Measurements from ENCODE around the gene CACNA1E.

Gene CACNA1E

GRCh38 chr1:181497870-181498269, 14.6 kb downstream of the CACNA1E start:
- Histone ChIP-seq H4K20me1 (ENCODE audit: insufficient read depth, low read length, poor library complexity, severe bottlenecking) (no peaks in the 10 kb centered on the region), H3F3A (ENCODE audit: low read depth) (no peaks in the 10 kb centered on the region), H3K9me3 (ENCODE audit: insufficient read depth, low read depth, low read length) (no peaks in the 10 kb centered on the region), H3K36me3 (ENCODE audit: insufficient read depth, low read length) (no peaks in the 10 kb centered on the region), H3K4me1 (ENCODE audit: insufficient read depth, low read length, poor library complexity, severe bottlenecking) (no peaks in the 10 kb centered on the region), H2AFZ (ENCODE audit: low read length) (no peak overlapping the region), H3K4me3 (ENCODE audit: low read length, poor library complexity, severe bottlenecking) (no peak overlapping the region), H3K9ac (ENCODE audit: low read depth, low read length, poor library complexity, severe bottlenecking) (no peak overlapping the region), H3K79me2 (ENCODE audit: insufficient read depth, low read length) (no peaks in the 10 kb centered on the region), H3K4me2 (ENCODE audit: low read depth, low read length, poor library complexity, severe bottlenecking) (no peak overlapping the region), H3K9me2 (replicated peaks; ENCODE audit: low read depth, low read length) (no peaks in the 10 kb centered on the region), H3K27me3 (ENCODE audit: insufficient read depth, low read length, poor library complexity, severe bottlenecking) (no peaks in the 10 kb centered on the region)
- no peak; the same call in 1 of the 2 replicates for TF ChIP-seq CTCF (conservative IDR thresholded peaks at IDR 0.05; ENCODE audit: low read length)
- TF ChIP-seq EZH2phosphoT487 (IDR thresholded peaks at IDR 0.05; ENCODE audit: borderline replicate concordance): no peak

- no peak for TF ChIP-seq CTCF (conservative IDR thresholded peaks at IDR 0.05; ENCODE audit: low read length)
- no peak for TF ChIP-seq EZH2phosphoT487 (IDR thresholded peaks at IDR 0.05; ENCODE audit: borderline replicate concordance)
Observed at GRCh38 chr1:181499825-181500224, 16.5 kb downstream of the CACNA1E start.

GRCh38 chr1:181500636-181501035, 17.3 kb downstream of the CACNA1E start:
- H3K9me2 ChIP-seq (replicated peaks; ENCODE audit: low read depth, low read length): no peaks in the 10 kb centered on the region
- H3K4me1 ChIP-seq (ENCODE audit: insufficient read depth, low read length, poor library complexity, severe bottlenecking): no peaks in the 10 kb centered on the region
- no peak overlapping the region for H3K4me3 ChIP-seq (ENCODE audit: low read length, poor library complexity, severe bottlenecking)
- H3K36me3 ChIP-seq (ENCODE audit: insufficient read depth, low read length): no peaks in the 10 kb centered on the region
- H3K27me3 ChIP-seq (ENCODE audit: insufficient read depth, low read length, poor library complexity, severe bottlenecking): no peaks in the 10 kb centered on the region
- H2AFZ ChIP-seq (ENCODE audit: low read length): no peak overlapping the region
- TF ChIP-seq EZH2phosphoT487 (IDR thresholded peaks at IDR 0.05; ENCODE audit: borderline replicate concordance): no peak
- no peak for TF ChIP-seq CTCF (conservative IDR thresholded peaks at IDR 0.05; ENCODE audit: low read length)
- no peaks in the 10 kb centered on the region for H3K9me3 ChIP-seq (ENCODE audit: insufficient read depth, low read depth, low read length)
- no peak overlapping the region for H3K4me2 ChIP-seq (ENCODE audit: low read depth, low read length, poor library complexity, severe bottlenecking)
- no peak overlapping the region for H3K9ac ChIP-seq (ENCODE audit: low read depth, low read length, poor library complexity, severe bottlenecking)
- H3F3A ChIP-seq (ENCODE audit: low read depth): no peaks in the 10 kb centered on the region
- no peaks in the 10 kb centered on the region for H4K20me1 ChIP-seq (ENCODE audit: insufficient read depth, low read length, poor library complexity, severe bottlenecking)
- no peaks in the 10 kb centered on the region for H3K79me2 ChIP-seq (ENCODE audit: insufficient read depth, low read length)

More at GRCh38 chr1:181499825-181500224, 16.5 kb downstream of the CACNA1E start:
- no peak overlapping the region for H3K4me2 ChIP-seq (ENCODE audit: low read depth, low read length, poor library complexity, severe bottlenecking)
- H3K4me3 ChIP-seq (ENCODE audit: low read length, poor library complexity, severe bottlenecking): no peak overlapping the region
- H3K4me1 ChIP-seq (ENCODE audit: insufficient read depth, low read length, poor library complexity, severe bottlenecking): no peaks in the 10 kb centered on the region
- H3K9me2 ChIP-seq (replicated peaks; ENCODE audit: low read depth, low read length): no peaks in the 10 kb centered on the region
- no peaks in the 10 kb centered on the region for H3K9me3 ChIP-seq (ENCODE audit: insufficient read depth, low read depth, low read length)
- no peaks in the 10 kb centered on the region for H3F3A ChIP-seq (ENCODE audit: low read depth)
- no peaks in the 10 kb centered on the region for H3K79me2 ChIP-seq (ENCODE audit: insufficient read depth, low read length)
- H4K20me1 ChIP-seq (ENCODE audit: insufficient read depth, low read length, poor library complexity, severe bottlenecking): no peaks in the 10 kb centered on the region
- no peak overlapping the region for H3K9ac ChIP-seq (ENCODE audit: low read depth, low read length, poor library complexity, severe bottlenecking)
- no peaks in the 10 kb centered on the region for H3K27me3 ChIP-seq (ENCODE audit: insufficient read depth, low read length, poor library complexity, severe bottlenecking)
- H3K36me3 ChIP-seq (ENCODE audit: insufficient read depth, low read length): no peaks in the 10 kb centered on the region
- H2AFZ ChIP-seq (ENCODE audit: low read length): no peak overlapping the region

All from Loucy (cell line).